GM23338 (cell line): ENCODE data around the gene PKD2.

Experiments used
- CTCF ChIP-seq, 2 experiments: fragments of 200-600 bp in 1 of 2; sonication (generic) in 1 of 2; conservative IDR thresholded peaks; 2 replicates each; pipeline versions ENCODE4 v1.5.1 to v1.6.1; 2016 to 2017; ENCODE audit warnings: antibody characterized with exemption in 2 of 2, low read depth in 2 of 2, mild to moderate bottlenecking in 2 of 2, moderate library complexity in 1 of 2
- EZH2 ChIP-seq: fragments of 200-600 bp; sonication (generic); IDR thresholded peaks from one replicate; pipeline ENCODE4 v1.8.0; 2017; ENCODE audit warnings: antibody characterized with exemption, mild to moderate bottlenecking, low read depth; ENCODE audit not compliant: unreplicated experiment
- EZH2phosphoT487 ChIP-seq: fragments of 200-600 bp; sonication (generic); IDR thresholded peaks from one replicate; pipeline ENCODE4 v1.8.1; 2018; ENCODE audit warnings: antibody characterized with exemption; ENCODE audit not compliant: unreplicated experiment
- JUNB ChIP-seq: IDR thresholded peaks from one replicate; pipeline ENCODE4 v1.6.1; 2016; ENCODE audit warnings: antibody characterized with exemption; ENCODE audit not compliant: unreplicated experiment
- POLR2AphosphoS5 ChIP-seq: IDR thresholded peaks from 2 replicates; pipeline ENCODE4 v1.6.1; 2016; ENCODE audit warnings: antibody characterized with exemption, low read depth
- ZNF114 ChIP-seq: fragments of 250-450 bp; sonication (Bioruptor Pico); IDR thresholded peaks from 2 replicates; pipeline ENCODE4 v1.5.0; 2020; ENCODE audit warnings: mild to moderate bottlenecking, moderate library complexity

DNA sequence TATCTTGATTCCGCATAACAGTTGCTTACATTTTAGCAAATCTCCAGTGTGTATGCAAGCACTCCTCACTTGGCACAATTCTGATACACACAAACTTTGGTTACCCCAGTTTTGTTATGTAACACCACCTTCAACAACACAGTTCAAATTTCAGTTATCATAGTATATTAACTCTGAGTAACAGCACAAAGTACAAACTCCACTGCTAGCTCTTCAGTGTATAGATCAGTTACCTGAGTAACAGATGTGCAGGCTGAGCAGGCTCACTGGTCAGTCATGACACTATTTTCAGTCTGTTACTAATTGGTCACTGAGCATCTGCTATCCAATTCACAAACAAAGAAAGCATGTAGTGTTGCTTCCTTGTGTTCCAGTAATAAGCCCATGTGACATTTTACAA, 55.4 kb downstream of the PKD2 start:
- TF ChIP-seq JUNB = no peak
- TF ChIP-seq CTCF (conservative IDR thresholded peaks at IDR 0.05; ENCODE audit: low read depth in 2 of 2) = no peak
- no peak for TF ChIP-seq EZH2
- TF ChIP-seq EZH2phosphoT487 = no peak
- TF ChIP-seq POLR2AphosphoS5 = no peak
- TF ChIP-seq ZNF114 (CRISPR knock-in tag) = no peak
